ENCODE measurements around the gene UTP25. TPM values are rescaled to one million over a fixed set of nuclear protein-coding genes. Genes with fewer than 3 reads are reported as not detected.
A peak's percentile ranks its signal among the peaks of the same experiment; 100 is the strongest.

Gene UTP25
- 1 to 10 TPM; 3.9 to 4.6 (median 4.2) TPM for total RNA-seq

- Histone ChIP-seq H3K27me3 (no peaks in the 10 kb centered on the region), H3K9me3 (no peaks in the 10 kb centered on the region), H3K4me1 (peaks cover 6 to 8% of the 10 kb centered on the region in 2 donors), H3K27ac (peak within 1 kb of the TSS; percentile 61 to 83 (median 64)), H3K36me3 (peaks cover 0 to 21% of the 10 kb centered on the region in 2 donors), H3K4me3 (peak within 1 kb of the TSS; percentile 82 to 92 (median 88))
- ATAC-seq (peak; percentile 92 to 97), DNase-seq (peak; percentile 73 to 88)
- in situ Hi-C loops (cut with MboI; ENCODE audit: low sequenced_read_pairs in 4 of 4): no loop called here
- TF ChIP-seq CTCF (IDR thresholded peaks at IDR 0.05 in 4 of 5, conservative IDR thresholded peaks at IDR 0.05 in 1 of 5): peak; percentile 37 to 66 (median 61)
- TF ChIP-seq POLR2A (IDR thresholded peaks at IDR 0.05): peak in 1 of 2 donors; percentile 14
- intact Hi-C loops (cut with DNase I; ENCODE audit: low total_unique reads): loop anchor here (2.0 kb wide), 1 partner anchor 43 kb away; the partner anchor contains the start of gene C1orf74
Observed at GRCh38 chr1:209827384-209828262, at the start of gene UTP25. Gene UTP25 (plus strand): TSS chr1:209827972. CDS start chr1:209828064, 92 bp downstream.

- Histone ChIP-seq H3K9me3 (no peaks in the 10 kb centered on the region), H3K36me3 (no peaks in the 10 kb centered on the region), H3K27me3 (no peaks in the 10 kb centered on the region), H3K27ac (no peak overlapping the region), H3K4me3 (no peak overlapping the region), H3K4me1 (peaks cover 3 to 8% of the 10 kb centered on the region in 2 donors)
- in situ Hi-C loops (cut with MboI; ENCODE audit: low sequenced_read_pairs in 4 of 4) (no loop called here), intact Hi-C loops (cut with DNase I; ENCODE audit: low total_unique reads) (no loop called here)
- ATAC-seq: no peak
- no peak for DNase-seq
- no peak for TF ChIP-seq CTCF (IDR thresholded peaks at IDR 0.05 in 4 of 5, conservative IDR thresholded peaks at IDR 0.05 in 1 of 5)
- no peak for TF ChIP-seq POLR2A (IDR thresholded peaks at IDR 0.05)
Observed at GRCh38 chr1:209778102-209778501, 49.7 kb upstream of the UTP25 start.

GRCh38 chr1:209780268-209780667 lies 47.5 kb upstream of the UTP25 start:
- no peak for DNase-seq
- no peak for ATAC-seq
- in situ Hi-C loops (cut with MboI; ENCODE audit: low sequenced_read_pairs in 4 of 4) (no loop called here), intact Hi-C loops (cut with DNase I; ENCODE audit: low total_unique reads) (no loop called here)
- no peak overlapping the region for H3K27ac ChIP-seq
- H3K9me3 ChIP-seq: no peaks in the 10 kb centered on the region
- H3K4me1 ChIP-seq: peaks cover 12 to 17% of the 10 kb centered on the region in 2 donors
- H3K4me3 ChIP-seq: no peak overlapping the region
- TF ChIP-seq POLR2A (IDR thresholded peaks at IDR 0.05): no peak
- TF ChIP-seq CTCF (IDR thresholded peaks at IDR 0.05 in 4 of 5, conservative IDR thresholded peaks at IDR 0.05 in 1 of 5): no peak
- H3K36me3 ChIP-seq: no peaks in the 10 kb centered on the region
- no peaks in the 10 kb centered on the region for H3K27me3 ChIP-seq

- Histone ChIP-seq H3K36me3 (no peaks in the 10 kb centered on the region), H3K4me3 (peak overlapping the region; percentile 58 to 86 (median 76)), H3K4me1 (peaks cover 12 to 17% of the 10 kb centered on the region in 2 donors), H3K27ac (no peak overlapping the region), H3K9me3 (no peaks in the 10 kb centered on the region), H3K27me3 (peaks cover 0 to 9% (median 4%) of the 10 kb centered on the region in 3 donors)
- no peak for DNase-seq
- no peak for TF ChIP-seq CTCF (IDR thresholded peaks at IDR 0.05 in 4 of 5, conservative IDR thresholded peaks at IDR 0.05 in 1 of 5)
- no peak for TF ChIP-seq POLR2A (IDR thresholded peaks at IDR 0.05)
- in situ Hi-C loops (cut with MboI; ENCODE audit: low sequenced_read_pairs in 4 of 4) (no loop called here), intact Hi-C loops (cut with DNase I; ENCODE audit: low total_unique reads) (no loop called here)
- ATAC-seq: no peak
Observed at GRCh38 chr1:209783386-209783785, 44.4 kb upstream of the UTP25 start.
